ENCODE data around the gene B3GLCT.
"Not testable (repeated sequence)": the region's sequence is repeated elsewhere in the genome, so short reads cannot be mapped to it uniquely, and the experiment has no call there.

Gene B3GLCT

GRCh38 chr13:31282741-31283455 lies 83.1 kb downstream of the B3GLCT start:
- DNase-seq = no peak

- no peak for DNase-seq
Measured at GRCh38 chr13:31286930-31287329, 87.2 kb downstream of the B3GLCT start.

- DNase-seq = no peak
Measured at GRCh38 chr13:31301119-31301518, 101.3 kb downstream of the B3GLCT start.

GRCh38 chr13:31310356-31310755 lies 110.6 kb downstream of the B3GLCT start:
- DNase-seq = no peak

- DNase-seq = no peak
Measured at GRCh38 chr13:31310786-31311185, 111.0 kb downstream of the B3GLCT start.

- DNase-seq = no peak
Measured at GRCh38 chr13:31311921-31312320, 112.1 kb downstream of the B3GLCT start.

- no peak for DNase-seq
Measured at GRCh38 chr13:31314961-31315360, 115.2 kb downstream of the B3GLCT start.

- no peak for DNase-seq
Measured at GRCh38 chr13:31320946-31321345, 121.2 kb downstream of the B3GLCT start.

- no peak for DNase-seq
Measured at GRCh38 chr13:31321457-31321856, 121.7 kb downstream of the B3GLCT start.

GRCh38 chr13:31322026-31322425 lies 122.3 kb downstream of the B3GLCT start:
- no peak for DNase-seq

- DNase-seq = no peak
Measured at GRCh38 chr13:31322702-31323405, 123.1 kb downstream of the B3GLCT start.

- no peak for DNase-seq
Measured at GRCh38 chr13:31327182-31327860, 127.5 kb downstream of the B3GLCT start.

- DNase-seq = no peak
Measured at GRCh38 chr13:31328549-31329235, 128.9 kb downstream of the B3GLCT start.

- no peak for DNase-seq
Measured at GRCh38 chr13:31330236-31330635, 130.5 kb downstream of the B3GLCT start.

GRCh38 chr13:31331068-31331467 lies 131.3 kb downstream of the B3GLCT start:
- no peak for DNase-seq

- DNase-seq = no peak
Measured at GRCh38 chr13:31334547-31334946, 134.8 kb downstream of the B3GLCT start.

- no peak for DNase-seq
Measured at GRCh38 chr13:31334994-31335557, 135.3 kb downstream of the B3GLCT start.

- DNase-seq = not testable (repeated sequence)
Measured at GRCh38 chr13:31339616-31340015, 139.8 kb downstream of the B3GLCT start.

- DNase-seq = not testable (repeated sequence)
Measured at GRCh38 chr13:31340848-31341247, 141.1 kb downstream of the B3GLCT start.

GRCh38 chr13:31346891-31347290 lies 147.1 kb downstream of the B3GLCT start:
- no peak for DNase-seq

GRCh38 chr13:31349156-31349555 lies 149.4 kb downstream of the B3GLCT start:
- no peak for DNase-seq

GRCh38 chr13:31350560-31350959 lies 150.8 kb downstream of the B3GLCT start:
- DNase-seq = no peak

- DNase-seq = no peak
Measured at GRCh38 chr13:31351376-31351775, 151.6 kb downstream of the B3GLCT start.
